ENCODE data around the gene VAMP4. TPM values are rescaled to one million over a fixed set of nuclear protein-coding genes. Genes with fewer than 3 reads are reported as not detected.
"Not testable (repeated sequence)": the region's sequence is repeated elsewhere in the genome, so short reads cannot be mapped to it uniquely, and the experiment has no call there.

The VAMP4 gene
- total RNA-seq, 4 donors from 2014 or later, result 3.5 to 11.4 (median 6.3) TPM

DNA sequence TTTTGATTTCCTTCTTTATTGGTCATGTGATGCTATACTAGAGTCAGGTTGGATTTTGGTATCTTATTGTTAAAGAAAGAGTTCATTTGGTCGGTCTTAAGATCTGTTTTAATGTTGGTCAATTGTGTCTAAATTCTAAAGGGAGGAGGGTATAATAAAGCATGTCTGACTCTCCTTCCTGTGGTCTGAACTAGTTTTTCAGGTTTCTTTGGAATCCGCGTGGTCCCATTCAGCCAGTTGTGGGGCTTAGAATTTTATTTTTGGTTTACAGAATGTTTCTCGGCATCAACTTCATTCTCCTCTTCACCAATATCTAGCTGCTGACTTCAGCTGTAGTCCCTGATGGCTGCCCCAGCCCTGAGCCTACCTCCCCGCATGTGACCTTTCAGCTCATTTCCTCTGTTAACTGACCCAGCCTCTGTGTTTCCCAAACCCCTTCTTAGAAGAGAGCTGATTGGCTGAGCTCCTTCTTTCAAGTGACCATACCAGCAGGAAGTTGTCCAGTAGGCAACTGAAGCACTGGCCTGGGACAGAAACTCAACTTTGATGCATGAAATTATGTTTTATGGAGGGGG, 80.7 kb downstream of the VAMP4 start:
- Histone ChIP-seq H3K36me3 (no peaks in the 10 kb centered on the region), H3K4me3 (no peak overlapping the region), H3K27me3 (no peaks in the 10 kb centered on the region), H3K4me1 (peaks cover 0 to 22% (median 0%) of the 10 kb centered on the region in 3 donors), H3K9me3 (no peaks in the 10 kb centered on the region), H3K27ac (no peak overlapping the region)
- intact Hi-C loops (cut with DNase I), result no loop called here
- no peak for TF ChIP-seq POLR2A (IDR thresholded peaks at IDR 0.05)
- WGBS, 2 donors, result 52 to 70% methylated on average over 5 of the region's 5 CpGs
- DNase-seq, result no peak

DNA sequence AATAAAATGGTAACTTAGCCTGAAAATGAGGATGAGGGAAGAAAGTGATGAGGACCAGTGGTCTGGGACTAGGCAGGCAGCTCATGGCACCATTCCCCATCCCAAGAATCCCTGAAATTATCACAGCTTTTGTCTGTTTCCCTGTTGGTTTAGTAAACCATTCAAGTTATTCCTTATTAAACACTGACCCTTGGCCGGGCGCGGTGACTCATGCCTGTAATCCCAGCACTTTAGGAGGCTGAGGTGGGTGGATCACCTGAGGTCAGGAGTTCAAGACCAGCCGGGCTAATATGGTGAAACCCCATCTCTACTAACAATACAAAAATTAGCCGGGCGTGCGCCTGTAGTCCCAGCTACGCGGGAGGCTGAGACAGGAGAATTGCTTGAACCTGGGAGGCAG, 85.7 kb downstream of the VAMP4 start:
- 88 to 89% methylated on average over 9 of the region's 9 CpGs for WGBS, 2 donors
- DNase-seq; H3K36me3 ChIP-seq; H3K27me3 ChIP-seq; H3K9me3 ChIP-seq; intact Hi-C loops (cut with DNase I); H3K4me3 ChIP-seq: not testable (repeated sequence)
- peaks cover 0 to 32% (median 15%) of the 10 kb centered on the region in 3 donors for H3K4me1 ChIP-seq
- H3K27ac ChIP-seq, result peak overlapping the region in 3 of 4 donors; percentile 66 to 85 (median 83)

DNA sequence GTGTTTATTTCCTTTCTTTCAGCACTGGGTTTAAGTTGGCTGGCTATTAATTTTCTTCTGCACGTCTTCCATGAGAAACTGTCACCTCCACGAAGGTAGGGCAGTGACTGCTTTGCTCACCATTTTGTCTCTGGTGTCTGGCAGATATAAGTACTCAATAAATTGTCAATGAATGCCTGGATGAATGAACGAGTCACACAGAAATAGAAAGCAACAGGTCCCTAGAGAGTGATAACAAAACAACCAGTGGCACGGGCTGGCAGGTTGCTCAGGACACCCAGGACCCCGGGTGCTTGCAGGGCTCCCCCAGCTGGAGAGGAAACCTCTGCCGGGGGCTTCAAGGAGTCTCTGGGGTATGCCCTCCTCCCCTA, 86.1 kb downstream of the VAMP4 start:
- peak overlapping the region in 3 of 4 donors; percentile 66 to 85 (median 83) for H3K27ac ChIP-seq
- no peak for DNase-seq
- intact Hi-C loops (cut with DNase I), result no loop called here

DNA sequence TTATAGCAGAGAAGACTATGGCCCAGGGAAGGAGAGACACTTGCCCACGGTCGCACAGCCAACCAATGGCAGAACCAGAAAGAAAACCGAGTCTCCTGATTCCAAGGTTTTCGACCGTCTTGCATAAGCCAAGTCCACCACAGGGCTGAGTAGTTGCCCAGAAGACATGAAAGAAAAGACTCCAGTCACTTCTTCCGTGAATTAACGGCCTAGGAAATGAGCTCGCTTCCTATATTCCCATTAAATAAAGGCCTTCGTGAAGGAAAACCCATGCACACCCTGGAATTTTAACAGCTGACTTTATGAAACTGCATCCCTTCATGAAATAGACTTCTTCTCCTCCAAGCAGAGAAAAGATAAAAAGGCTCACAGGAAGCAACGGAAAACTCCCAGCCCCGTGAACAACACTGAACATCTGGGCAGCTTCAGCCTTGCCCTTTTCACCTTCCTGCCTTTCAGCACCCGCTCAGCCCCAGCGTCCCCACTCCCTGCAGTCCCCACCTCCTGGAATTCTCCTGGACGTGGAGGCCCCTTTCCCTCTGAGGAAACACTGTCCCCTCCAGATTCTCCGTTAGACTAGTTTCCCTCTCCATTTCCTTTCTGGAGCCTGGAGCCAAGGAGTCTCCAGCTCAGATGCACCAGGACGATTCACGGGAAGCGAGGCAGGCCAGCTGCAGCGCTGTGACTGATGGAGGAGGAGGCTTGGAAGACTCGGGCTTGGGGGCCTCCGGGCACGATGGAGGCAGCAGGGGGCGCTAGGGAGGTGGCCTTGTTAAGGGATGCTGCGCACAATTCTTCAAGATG, 86.7 kb downstream of the VAMP4 start:
- no peaks in the 10 kb centered on the region for H3K36me3 ChIP-seq
- peak overlapping the region; percentile 49 to 85 (median 74) for H3K27ac ChIP-seq
- no peaks in the 10 kb centered on the region for H3K27me3 ChIP-seq
- no peaks in the 10 kb centered on the region for H3K9me3 ChIP-seq
- intact Hi-C loops (cut with DNase I), result no loop called here
- H3K4me3 ChIP-seq, result peak overlapping the region in 2 of 4 donors; percentile 9 to 45
- peaks cover 0 to 32% (median 15%) of the 10 kb centered on the region in 3 donors for H3K4me1 ChIP-seq
- no peak for DNase-seq
- TF ChIP-seq, protein P1, sequence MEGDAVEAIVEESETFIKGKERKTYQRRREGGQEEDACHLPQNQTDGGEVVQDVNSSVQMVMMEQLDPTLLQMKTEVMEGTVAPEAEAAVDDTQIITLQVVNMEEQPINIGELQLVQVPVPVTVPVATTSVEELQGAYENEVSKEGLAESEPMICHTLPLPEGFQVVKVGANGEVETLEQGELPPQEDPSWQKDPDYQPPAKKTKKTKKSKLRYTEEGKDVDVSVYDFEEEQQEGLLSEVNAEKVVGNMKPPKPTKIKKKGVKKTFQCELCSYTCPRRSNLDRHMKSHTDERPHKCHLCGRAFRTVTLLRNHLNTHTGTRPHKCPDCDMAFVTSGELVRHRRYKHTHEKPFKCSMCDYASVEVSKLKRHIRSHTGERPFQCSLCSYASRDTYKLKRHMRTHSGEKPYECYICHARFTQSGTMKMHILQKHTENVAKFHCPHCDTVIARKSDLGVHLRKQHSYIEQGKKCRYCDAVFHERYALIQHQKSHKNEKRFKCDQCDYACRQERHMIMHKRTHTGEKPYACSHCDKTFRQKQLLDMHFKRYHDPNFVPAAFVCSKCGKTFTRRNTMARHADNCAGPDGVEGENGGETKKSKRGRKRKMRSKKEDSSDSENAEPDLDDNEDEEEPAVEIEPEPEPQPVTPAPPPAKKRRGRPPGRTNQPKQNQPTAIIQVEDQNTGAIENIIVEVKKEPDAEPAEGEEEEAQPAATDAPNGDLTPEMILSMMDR (IDR thresholded peaks at IDR 0.05), result peak in 5 of 6 experiments; percentile 5 to 49 (median 29)
- no peak for TF ChIP-seq POLR2A (IDR thresholded peaks at IDR 0.05)
- WGBS, 2 donors, result 31 to 40% methylated on average over 16 to 24 of the region's 24 CpGs

More for the DNA sequence above, 86.1 kb downstream of the VAMP4 start:
- Histone ChIP-seq H3K36me3 (no peaks in the 10 kb centered on the region), H3K9me3 (no peaks in the 10 kb centered on the region), H3K4me3 (peak overlapping the region in 2 of 4 donors; percentile 9 to 45), H3K27me3 (no peaks in the 10 kb centered on the region), H3K4me1 (peaks cover 0 to 32% (median 15%) of the 10 kb centered on the region in 3 donors)
- WGBS, 2 donors, result 53 to 73% methylated on average over 4 to 6 of the region's 6 CpGs
- TF ChIP-seq POLR2A (IDR thresholded peaks at IDR 0.05), result no peak
- TF ChIP-seq, protein P1 (IDR thresholded peaks at IDR 0.05), result no peak

DNA sequence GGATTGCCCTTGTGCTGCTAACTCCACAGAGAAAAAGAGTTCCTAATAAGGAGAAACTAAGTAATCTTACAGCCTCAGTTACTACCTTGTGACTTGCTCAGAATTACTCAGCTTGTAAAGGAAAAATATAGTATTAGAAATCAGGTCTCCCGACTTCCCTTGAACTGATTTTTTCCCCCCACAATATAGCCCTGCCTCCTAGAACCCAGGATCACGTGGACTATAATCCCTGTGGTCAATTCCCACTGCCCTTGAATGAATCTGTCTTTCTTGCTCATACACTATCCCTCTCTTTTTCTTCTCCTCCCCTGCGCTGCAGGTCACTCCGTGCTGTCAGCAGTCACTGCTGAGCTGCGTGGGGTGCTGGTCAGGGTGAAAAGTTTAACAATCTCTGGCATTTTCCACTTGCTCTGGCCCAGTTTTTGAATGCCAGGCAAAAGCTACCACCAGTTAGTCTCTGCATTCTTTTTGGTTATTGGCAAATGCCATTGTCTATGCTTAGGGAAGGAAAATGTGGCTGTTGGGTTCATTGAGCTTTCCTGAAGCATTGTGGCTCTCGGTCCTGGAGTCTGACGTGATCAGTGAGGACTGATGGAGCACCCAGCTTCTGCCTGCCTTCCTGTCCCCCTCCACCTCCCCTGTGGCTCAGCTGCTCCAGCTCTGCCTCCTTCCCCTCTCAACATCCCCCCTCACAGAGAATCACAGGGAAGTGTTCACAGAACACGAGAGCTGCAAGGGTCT, 87.5 kb downstream of the VAMP4 start:
- Histone ChIP-seq H3K4me3 (no peak overlapping the region), H3K4me1 (peaks cover 0 to 32% (median 15%) of the 10 kb centered on the region in 3 donors), H3K27me3 (no peaks in the 10 kb centered on the region), H3K9me3 (no peaks in the 10 kb centered on the region), H3K27ac (peak overlapping the region; percentile 49 to 85 (median 74)), H3K36me3 (no peaks in the 10 kb centered on the region)
- WGBS, 2 donors, result 47 to 55% methylated on average over 7 to 8 of the region's 8 CpGs
- TF ChIP-seq POLR2A (IDR thresholded peaks at IDR 0.05), result no peak
- TF ChIP-seq, protein P1 (IDR thresholded peaks at IDR 0.05), result no peak
- DNase-seq, result no peak
- intact Hi-C loops (cut with DNase I), result no loop called here
